GM23248 (cell line): ENCODE measurements around the gene EEF1A2. TPM values are rescaled to one million over a fixed set of nuclear protein-coding genes. Genes with fewer than 3 reads are reported as not detected.

Experiments
- DNase-seq: peaks from one replicate; pipeline ENCODE4 v3.0.0-alpha.2; 2015
- H2AFZ ChIP-seq: fragments of 200-600 bp; sonication (generic); 2 replicates; pipeline ENCODE4 v1.6.1; 2016; ENCODE audit warnings: antibody characterized with exemption
- H3F3A ChIP-seq: fragments of 200-600 bp; sonication (generic); 2 replicates; pipeline ENCODE4 v1.6.1; 2016; ENCODE audit warnings: mild to moderate bottlenecking, antibody characterized with exemption, mixed run types; ENCODE audit not compliant: insufficient read depth
- H3K27ac ChIP-seq: fragments of 200-600 bp; sonication (generic); 2 replicates; pipeline ENCODE4 v1.5.1; 2016; ENCODE audit warnings: mild to moderate bottlenecking
- H3K27me3 ChIP-seq: fragments of 200-600 bp; sonication (generic); replicated peaks from 2 replicates; pipeline ENCODE4 v1.6.1; 2016; ENCODE audit warnings: mild to moderate bottlenecking; ENCODE audit not compliant: insufficient read depth
- H3K36me3 ChIP-seq: fragments of 200-600 bp; sonication (generic); 2 replicates; pipeline ENCODE4 v1.6.1; 2016; ENCODE audit warnings: low read depth, mild to moderate bottlenecking
- H3K4me1 ChIP-seq: fragments of 200-600 bp; sonication (generic); 2 replicates; pipeline ENCODE4 v1.6.1; 2016; ENCODE audit warnings: mild to moderate bottlenecking; ENCODE audit not compliant: insufficient read depth
- H3K4me2 ChIP-seq: fragments of 200-600 bp; sonication (generic); one replicate; pipeline ENCODE4 v1.6.1; 2016; ENCODE audit warnings: mild to moderate bottlenecking; ENCODE audit not compliant: unreplicated experiment
- H3K4me3 ChIP-seq: fragments of 200-600 bp; sonication (generic); 2 replicates; pipeline ENCODE4 v1.5.1; 2016; ENCODE audit warnings: mild to moderate bottlenecking
- H3K79me2 ChIP-seq: fragments of 200-600 bp; sonication (generic); 2 replicates; pipeline ENCODE4 v1.6.1; 2016; ENCODE audit warnings: mild to moderate bottlenecking; ENCODE audit not compliant: insufficient read depth
- H3K9ac ChIP-seq: fragments of 200-600 bp; sonication (generic); 2 replicates; pipeline ENCODE4 v1.6.1; 2016; ENCODE audit warnings: mild to moderate bottlenecking
- H3K9me2 ChIP-seq: fragments of 200-600 bp; sonication (generic); 2 replicates; pipeline ENCODE4 v1.6.1; 2016; ENCODE audit warnings: mixed run types, mild to moderate bottlenecking, moderate library complexity; ENCODE audit not compliant: insufficient read depth
- H3K9me3 ChIP-seq: fragments of 200-600 bp; sonication (generic); one replicate; pipeline ENCODE4 v1.6.1; 2017; ENCODE audit warnings: low read depth
- H4K20me1 ChIP-seq: fragments of 200-600 bp; sonication (generic); 2 replicates; pipeline ENCODE4 v1.6.0; 2016; ENCODE audit not compliant: insufficient read depth
- EZH2 ChIP-seq: fragments of 200-600 bp; sonication (generic); IDR thresholded peaks from 2 replicates; pipeline ENCODE4 v1.6.1; 2018; ENCODE audit warnings: antibody characterized with exemption, mild to moderate bottlenecking; ENCODE audit not compliant: insufficient read depth, poor library complexity, severe bottlenecking
- EZH2phosphoT487 ChIP-seq: fragments of 200-600 bp; sonication (generic); IDR thresholded peaks from 2 replicates; pipeline ENCODE4 v1.6.1; 2018; ENCODE audit warnings: antibody characterized with exemption, moderate library complexity, mild to moderate bottlenecking, low read depth; ENCODE audit not compliant: insufficient read depth
- WGBS, 2 experiments: methylation state at CpG; one replicate each; pipeline ENCODE4 v1.1.6; 2015 to 2017; ENCODE audit warnings: low lambda C conversion rate in 2 of 2, low coverage in 1 of 2; ENCODE audit errors: missing lambda C conversion rate in 2 of 2; 5-methylcytosine and 5-hydroxymethylcytosine counted together
- in situ Hi-C: fragments of 300-500 bp; cut with MboI; formaldehyde crosslinking; loops from 2 replicates; pipeline ENCODE4 v1.15.0; 2020
- polyA plus RNA-seq: library from polyadenylated mRNA; unstranded; fragments of >200 nt; fragmentation: Nextera tagmentation; extraction: Ambion mirVana; gene quantifications from 2 replicates; pipeline ENCODE4 v1.2.1, GENCODE V29; 2016
- total RNA-seq: library from RNA; depleted of rRNA; stranded (reverse); fragments of >200 nt; shearing (Covaris generic); gene quantifications from 2 replicates; pipeline ENCODE4 v1.2.3, GENCODE V29; 2014

Gene EEF1A2
- total and polyA plus RNA-seq, 2 experiments from 2014 or later = 0.43 TPM; not detected in 1

DNA sequence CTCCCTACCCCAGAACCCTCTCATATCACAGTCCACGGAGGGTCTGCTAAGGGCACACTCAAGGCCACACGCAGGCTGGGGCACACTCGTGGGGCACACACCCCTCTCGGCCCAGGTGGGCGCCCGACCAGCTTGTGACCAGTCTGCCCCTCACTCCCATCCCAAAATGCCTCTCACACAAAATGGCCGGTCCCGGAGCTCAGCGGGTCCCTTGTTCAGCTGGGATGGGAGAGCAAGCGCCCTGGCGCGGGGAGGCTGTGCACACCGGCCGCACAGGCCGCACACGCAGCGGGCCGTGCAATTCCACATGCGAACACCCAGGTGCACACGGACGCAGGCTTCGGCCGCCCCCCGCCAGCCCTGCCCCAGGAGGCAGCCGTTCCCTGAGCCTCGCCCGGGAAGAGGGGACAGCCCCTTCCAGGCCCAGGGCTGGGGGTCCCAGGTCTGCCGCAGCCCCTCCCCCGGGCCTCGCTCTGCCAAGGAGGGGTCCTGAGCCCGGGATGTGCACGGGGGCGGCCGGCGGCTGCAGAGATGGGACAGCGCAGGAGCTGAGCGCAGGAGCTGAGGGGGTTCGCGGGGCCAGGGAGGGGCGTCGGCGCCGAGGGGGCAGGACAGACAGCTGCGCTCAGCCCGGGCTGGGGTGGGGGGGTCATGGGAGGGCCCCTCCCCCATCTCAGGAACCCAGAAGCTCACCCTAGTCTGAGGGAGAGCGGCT lies 27.7 kb downstream of the EEF1A2 start:
- no peaks in the 10 kb centered on the region for H4K20me1 ChIP-seq
- no peaks in the 10 kb centered on the region for H3K36me3 ChIP-seq
- no peaks in the 10 kb centered on the region for H3F3A ChIP-seq
- H3K27me3 ChIP-seq = peaks cover 57% of the 10 kb centered on the region
- TF ChIP-seq EZH2phosphoT487 = no peak
- no peak for TF ChIP-seq EZH2
- no peak overlapping the region for H3K4me2 ChIP-seq
- H3K4me1 ChIP-seq = no peaks in the 10 kb centered on the region
- no peaks in the 10 kb centered on the region for H3K9me3 ChIP-seq
- H3K9me2 ChIP-seq = no peaks in the 10 kb centered on the region
- H3K27ac ChIP-seq = no peak overlapping the region
- in situ Hi-C loops = no loop called here
- no peak overlapping the region for H3K9ac ChIP-seq
- no peaks in the 10 kb centered on the region for H3K79me2 ChIP-seq
- 10 to 12% methylated on average over 34 to 44 of the region's 46 CpGs for WGBS, 2 experiments
- H2AFZ ChIP-seq = no peak overlapping the region
- no peak for DNase-seq
- no peak overlapping the region for H3K4me3 ChIP-seq

DNA sequence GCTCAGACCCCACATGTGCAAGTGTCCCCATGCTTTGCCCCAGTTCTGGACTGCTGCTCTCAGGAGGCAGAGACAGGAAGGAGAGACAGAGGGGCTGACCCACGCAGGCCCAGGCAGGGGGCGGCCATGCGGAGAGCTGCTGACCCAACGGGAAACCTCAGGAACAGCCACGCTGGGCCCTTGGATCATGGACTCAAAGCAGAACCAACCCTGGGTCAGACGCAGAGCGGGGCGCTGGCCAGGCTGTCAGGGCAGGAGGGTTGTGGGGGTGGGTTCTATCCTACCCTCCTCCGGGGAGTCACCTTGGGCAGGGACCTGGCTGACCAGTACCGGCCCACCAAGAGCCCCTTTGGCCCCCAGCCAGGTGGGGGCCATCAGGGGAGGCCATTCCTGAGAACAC lies 28.5 kb downstream of the EEF1A2 start:
- H3K9me2 ChIP-seq = no peaks in the 10 kb centered on the region
- H4K20me1 ChIP-seq = no peaks in the 10 kb centered on the region
- 43 to 48% methylated on average over 10 of the region's 10 CpGs for WGBS, 2 experiments
- in situ Hi-C loops = no loop called here
- no peak overlapping the region for H3K4me2 ChIP-seq
- H3K36me3 ChIP-seq = no peaks in the 10 kb centered on the region
- H3K27ac ChIP-seq = no peak overlapping the region
- H3K4me3 ChIP-seq = no peak overlapping the region
- TF ChIP-seq EZH2 (no peak), EZH2phosphoT487 (no peak)
- no peak overlapping the region for H3K9ac ChIP-seq
- H3K9me3 ChIP-seq = no peaks in the 10 kb centered on the region
- peaks cover 57% of the 10 kb centered on the region for H3K27me3 ChIP-seq
- no peaks in the 10 kb centered on the region for H3F3A ChIP-seq
- H3K4me1 ChIP-seq = no peaks in the 10 kb centered on the region
- H3K79me2 ChIP-seq = no peaks in the 10 kb centered on the region
- H2AFZ ChIP-seq = no peak overlapping the region
- no peak for DNase-seq

DNA sequence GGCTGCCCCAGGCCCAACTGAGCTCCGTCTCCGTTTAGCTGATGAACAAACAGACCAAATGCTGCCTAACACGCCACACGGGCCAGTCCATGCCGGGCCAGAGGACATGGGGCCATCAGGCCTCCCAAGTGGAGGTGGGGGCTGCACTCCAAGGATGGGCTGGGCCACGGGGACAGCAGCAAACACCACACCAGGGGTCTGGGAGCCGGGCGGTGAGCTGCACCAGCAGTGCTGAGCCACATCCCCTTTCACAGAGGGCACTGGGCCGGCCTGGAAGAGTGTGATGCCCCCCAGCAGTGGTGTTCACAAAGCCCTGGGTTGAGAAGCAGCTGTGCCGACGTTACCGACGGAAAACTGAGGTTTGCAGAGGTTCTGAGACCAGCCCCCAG lies 29.2 kb downstream of the EEF1A2 start:
- no peaks in the 10 kb centered on the region for H3K79me2 ChIP-seq
- no peaks in the 10 kb centered on the region for H3K9me2 ChIP-seq
- no peaks in the 10 kb centered on the region for H3K9me3 ChIP-seq
- peaks cover 57% of the 10 kb centered on the region for H3K27me3 ChIP-seq
- no peaks in the 10 kb centered on the region for H4K20me1 ChIP-seq
- H3K9ac ChIP-seq = no peak overlapping the region
- no peak overlapping the region for H3K4me3 ChIP-seq
- 52 to 60% methylated on average over 12 of the region's 13 CpGs for WGBS, 2 experiments
- no peak for TF ChIP-seq EZH2phosphoT487
- in situ Hi-C loops = no loop called here
- H3K27ac ChIP-seq = no peak overlapping the region
- H3K4me1 ChIP-seq = no peaks in the 10 kb centered on the region
- H3K4me2 ChIP-seq = no peak overlapping the region
- H3K36me3 ChIP-seq = no peaks in the 10 kb centered on the region
- no peaks in the 10 kb centered on the region for H3F3A ChIP-seq
- DNase-seq = no peak
- H2AFZ ChIP-seq = no peak overlapping the region

DNA sequence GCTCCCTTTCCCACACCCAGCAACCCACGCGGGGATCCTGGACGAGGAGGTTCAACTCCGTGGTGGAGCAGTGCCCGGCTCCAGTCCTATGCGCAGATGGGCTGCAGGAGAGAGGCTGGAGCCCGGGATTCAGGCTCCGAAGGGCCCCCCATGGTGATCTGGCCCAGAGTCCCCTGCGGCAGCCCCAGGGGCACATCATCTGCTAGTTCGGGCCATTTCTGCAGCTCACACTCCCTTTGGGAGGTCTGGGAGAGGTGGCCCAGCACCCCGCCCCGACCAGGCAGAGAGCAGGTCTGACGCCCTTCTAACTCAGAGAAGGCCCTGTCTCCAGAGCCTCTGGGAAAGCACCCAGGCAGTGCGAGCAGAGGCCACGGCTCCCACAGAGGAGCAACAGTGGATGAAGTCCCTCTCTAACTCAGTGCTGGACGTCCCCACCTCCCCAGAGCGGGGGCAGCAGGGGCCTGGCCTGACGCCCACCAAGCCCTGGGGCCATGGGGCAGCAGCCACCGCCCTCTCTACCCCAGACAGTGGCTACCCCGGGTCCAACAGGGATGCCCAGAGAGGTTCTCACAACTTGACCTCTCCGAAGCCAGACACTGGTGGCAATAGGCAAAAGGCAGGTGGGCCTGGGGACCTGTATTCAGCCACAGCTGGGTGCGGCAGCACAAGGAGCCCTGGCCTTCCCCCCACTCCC lies 29.7 kb downstream of the EEF1A2 start:
- in situ Hi-C loops = no loop called here
- WGBS, 2 experiments = 33 to 35% methylated on average over 21 to 22 of the region's 22 CpGs

More for the DNA sequence above, 29.7 kb downstream of the EEF1A2 start:
- no peaks in the 10 kb centered on the region for H4K20me1 ChIP-seq
- no peaks in the 10 kb centered on the region for H3K9me2 ChIP-seq
- no peak overlapping the region for H3K27ac ChIP-seq
- no peaks in the 10 kb centered on the region for H3K36me3 ChIP-seq
- H3K4me2 ChIP-seq = no peak overlapping the region
- H2AFZ ChIP-seq = no peak overlapping the region
- H3K27me3 ChIP-seq = peaks cover 60% of the 10 kb centered on the region
- no peak overlapping the region for H3K9ac ChIP-seq
- no peaks in the 10 kb centered on the region for H3K9me3 ChIP-seq
- H3K79me2 ChIP-seq = no peaks in the 10 kb centered on the region
- H3K4me3 ChIP-seq = no peak overlapping the region
- no peak for DNase-seq
- H3F3A ChIP-seq = no peaks in the 10 kb centered on the region
- H3K4me1 ChIP-seq = no peaks in the 10 kb centered on the region
- TF ChIP-seq EZH2phosphoT487 = no peak
- no peak for TF ChIP-seq EZH2
